KBM-7 (cell line): ENCODE results near the gene CIART.
"Not testable (repeated sequence)": the region's sequence is repeated elsewhere in the genome, so short reads cannot be mapped to it uniquely, and the experiment has no call there.

Experiments
- DNase-seq: peaks from one replicate; pipeline ENCODE4 v3.0.0-alpha.2; 2015
- in situ Hi-C: fragments of 300-500 bp; cut with MboI; formaldehyde crosslinking; loops from 2 replicates; pipeline ENCODE4 v1.14.3; 2020; ENCODE audit warnings: low sequenced_read_pairs, low pct_unique_long_range_greater_than_20kb, mixed read lengths

Gene CIART

GRCh38 chr1:150281758-150282557 is at the start of gene CIART:
Gene CIART (plus strand): TSS chr1:150282554. CDS start chr1:150283268, 714 bp downstream.
- DNase-seq, result no peak
- in situ Hi-C loops, result no loop called here

GRCh38 chr1:150232921-150233320 is 49.4 kb upstream of the CIART start:
- in situ Hi-C loops, DNase-seq: not testable (repeated sequence)

DNA sequence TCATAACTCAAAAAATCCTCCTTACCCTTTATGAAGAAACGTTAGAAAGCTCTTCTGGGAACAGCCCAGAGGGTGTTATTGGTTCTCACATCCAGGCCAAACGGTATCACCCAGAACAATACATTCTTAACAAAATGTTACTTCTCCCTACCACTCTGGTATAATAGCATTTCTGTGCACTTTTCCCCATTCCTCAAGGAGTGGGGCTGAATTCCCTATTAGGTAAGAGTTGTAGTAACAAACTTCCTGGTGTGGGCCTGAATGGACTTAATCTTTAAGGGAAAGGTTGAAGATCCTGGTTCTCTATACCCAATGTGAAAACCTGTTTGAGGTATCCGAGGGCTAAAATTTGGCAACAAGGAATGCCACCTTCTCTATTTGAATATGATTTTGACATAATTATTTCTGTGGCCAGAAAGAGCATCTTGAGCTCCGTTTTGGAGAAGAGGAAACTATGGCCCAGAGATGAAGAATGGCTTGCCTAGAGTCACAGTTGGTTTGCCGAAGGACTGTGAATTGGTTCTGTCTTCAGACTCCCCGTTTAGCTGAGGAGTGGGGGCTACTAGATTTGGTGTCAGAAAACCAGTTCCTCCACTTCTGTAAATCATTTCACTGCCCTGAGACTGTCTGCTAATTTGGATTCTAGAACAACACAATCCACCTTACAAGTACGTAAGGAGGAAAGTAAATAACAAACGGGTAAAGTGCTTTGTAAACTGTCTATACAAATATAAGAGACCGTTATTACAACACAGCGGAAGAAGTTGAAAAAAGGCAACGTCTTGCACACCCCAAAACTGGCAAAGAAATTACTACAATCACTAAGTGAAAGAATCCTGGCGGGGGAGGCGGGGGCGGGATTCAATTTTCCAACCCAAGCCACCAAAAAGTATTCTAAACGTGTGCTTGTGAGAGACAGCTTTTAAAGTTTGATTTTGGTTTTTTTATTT is 48.7 kb upstream of the CIART start:
- in situ Hi-C loops, result no loop called here
- DNase-seq, result peak; percentile 41

- DNase-seq, result no peak
- in situ Hi-C loops, result no loop called here
These were observed 48.1 kb upstream of the CIART start for GRCh38 chr1:150234309-150234565.

GRCh38 chr1:150234566-150235293 is 47.6 kb upstream of the CIART start:
- in situ Hi-C loops, result no loop called here
- DNase-seq, result peak; percentile 84

DNA sequence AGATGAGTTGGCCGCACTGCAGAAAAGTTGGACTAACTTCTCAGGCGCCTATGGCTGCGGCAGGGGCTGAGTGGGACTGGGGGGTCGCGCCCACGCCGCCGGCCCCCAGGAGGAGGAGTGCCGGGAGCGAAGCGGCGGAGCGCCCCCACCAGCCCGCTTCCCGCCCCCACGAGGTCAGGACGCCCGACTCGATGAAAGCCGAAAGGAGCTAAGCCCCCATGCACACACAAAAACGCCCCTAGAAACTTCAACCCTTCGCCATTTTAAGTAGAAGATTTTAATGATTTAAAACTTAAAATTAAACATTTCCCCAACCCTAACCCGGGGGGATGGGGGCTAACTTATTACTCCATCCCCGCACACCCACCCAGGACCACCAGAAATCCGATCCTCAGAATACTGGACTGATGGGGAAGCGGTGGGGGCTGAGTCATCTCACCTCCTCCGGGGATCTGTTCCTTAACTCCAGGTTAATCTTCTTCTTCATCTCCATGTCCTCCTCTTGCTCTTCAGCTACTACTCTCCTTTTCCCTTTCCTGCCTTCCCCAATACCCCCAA is 47.0 kb upstream of the CIART start:
- peak; percentile 33 for DNase-seq
- in situ Hi-C loops, result no loop called here

DNA sequence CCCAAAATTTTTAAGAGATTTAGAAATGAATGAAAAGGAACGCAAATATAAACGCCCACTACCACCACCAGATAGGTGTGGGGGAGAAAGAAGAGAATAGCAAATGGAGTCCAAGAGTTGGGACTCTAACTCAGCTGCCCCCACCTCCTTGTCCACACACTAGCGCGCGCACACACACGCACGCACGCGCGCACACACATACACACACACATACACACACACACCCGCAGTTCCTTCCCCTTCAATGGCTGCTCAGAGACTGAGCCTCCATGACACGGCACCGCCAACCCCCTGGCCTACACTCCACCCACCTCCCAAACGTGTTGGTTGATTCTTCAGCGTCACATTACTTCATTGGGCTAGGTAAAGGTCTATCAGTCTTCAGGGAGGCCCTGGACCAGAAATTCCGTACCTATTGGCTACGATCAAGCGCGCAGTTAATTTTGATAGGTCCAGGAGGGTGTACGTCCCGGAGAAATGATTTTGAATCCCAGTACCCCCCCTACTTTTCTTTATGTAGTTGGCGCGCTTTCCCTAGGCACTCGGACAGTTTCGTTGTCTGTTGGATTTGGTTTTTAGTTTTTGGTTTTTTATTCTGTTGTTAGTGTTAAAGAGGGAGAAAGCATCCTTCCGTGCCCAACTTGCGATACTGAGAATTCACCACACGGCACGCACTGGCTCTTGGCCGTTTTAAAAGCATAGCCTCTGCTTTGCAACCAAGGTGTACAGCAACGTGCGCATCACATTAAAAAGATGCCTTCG is 46.3 kb upstream of the CIART start, which contains the start of gene ANP32E:
TSS of gene ANP32E (minus strand) at position 261 of the 762 bp plus-strand sequence. CDS start 326 bp downstream, outside the sequence.
- in situ Hi-C loops, result no loop called here
- DNase-seq, result peak; percentile 100

- in situ Hi-C loops, result no loop called here
- DNase-seq, result no peak
These were observed 45.7 kb upstream of the CIART start for GRCh38 chr1:150236614-150237100.

GRCh38 chr1:150237176-150237575 is 45.2 kb upstream of the CIART start:
- DNase-seq, in situ Hi-C loops: not testable (repeated sequence)

- DNase-seq, result no peak
- in situ Hi-C loops, result no loop called here
These were observed 44.6 kb upstream of the CIART start for GRCh38 chr1:150237746-150238145.

GRCh38 chr1:150243003-150243402 is 39.4 kb upstream of the CIART start:
- DNase-seq, result no peak
- in situ Hi-C loops, result no loop called here

GRCh38 chr1:150249936-150250335 is 32.4 kb upstream of the CIART start:
- DNase-seq, result peak; percentile 49
- in situ Hi-C loops, result no loop called here

GRCh38 chr1:150256198-150256553 is 26.2 kb upstream of the CIART start:
- DNase-seq, result no peak
- in situ Hi-C loops, result no loop called here

DNA sequence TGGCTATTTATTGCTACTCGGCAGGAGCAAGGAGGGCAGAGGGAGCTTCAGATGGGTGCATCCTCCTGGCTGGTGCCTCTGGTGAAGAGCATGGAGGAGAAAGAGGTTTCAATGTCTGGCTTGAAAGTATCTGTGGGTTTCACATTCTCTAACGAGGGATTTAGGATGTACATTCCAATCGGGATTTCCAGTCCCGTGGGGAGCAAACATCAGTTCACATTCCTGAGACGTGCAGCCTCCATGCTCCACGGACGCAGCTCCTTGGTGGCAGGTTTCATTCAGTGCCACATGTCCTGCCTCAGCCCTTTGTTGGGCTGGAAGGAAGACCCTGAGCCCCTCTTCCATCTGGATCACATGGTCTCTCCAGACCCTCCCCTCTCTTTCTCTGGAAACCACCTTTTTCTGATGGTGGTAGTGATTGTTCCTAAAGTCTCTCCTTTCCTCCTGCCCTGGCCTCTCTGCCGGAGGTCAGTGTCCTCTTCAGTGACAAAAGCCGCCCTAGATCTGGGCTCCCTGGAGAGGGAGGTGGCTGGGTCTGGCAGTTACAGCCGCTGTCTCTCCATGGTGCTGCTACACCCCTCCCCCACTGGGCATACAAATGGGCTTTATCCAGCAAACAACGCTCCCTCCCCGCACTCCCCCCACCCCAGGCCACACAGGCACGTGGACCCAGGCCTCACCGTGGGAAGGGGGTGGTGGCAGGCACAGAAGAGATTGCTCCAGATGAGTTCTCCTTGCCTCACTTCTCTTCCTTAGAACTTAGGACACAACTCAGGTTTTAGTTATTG is 25.6 kb upstream of the CIART start:
- in situ Hi-C loops, result no loop called here
- no peak for DNase-seq

- DNase-seq, result no peak
- in situ Hi-C loops, result no loop called here
These were observed 24.4 kb upstream of the CIART start, which contains the start of gene CA14 for GRCh38 chr1:150257624-150258585. Gene CA14 (plus strand): TSS chr1:150257774. CDS start chr1:150258129, 355 bp downstream.

- in situ Hi-C loops, result no loop called here
- no peak for DNase-seq
These were observed 23.1 kb upstream of the CIART start for GRCh38 chr1:150259217-150259616.
